SK-N-SH (cell line): ENCODE measurements around the gene CADM2. TPM values are rescaled to one million over a fixed set of nuclear protein-coding genes. Genes with fewer than 3 reads are reported as not detected.

Source experiments
- CTCF ChIA-PET: fragments of 300-600, 350-600 bp; formaldehyde crosslinking; extraction: SDS; loops from one replicate; lab custom pipeline; 2021; lab: Yijun Ruan, JAX
- POLR2A ChIA-PET: fragments of 350-600 bp; sonication (Branson Sonifier 250); formaldehyde crosslinking; extraction: SDS; loops from one replicate; lab custom pipeline; 2020; ENCODE audit warnings: antibody characterized with exemption, inconsistent platforms; lab: Yijun Ruan, JAX
- DNase-seq: peaks from one replicate; pipeline ENCODE4 v3.0.0; 2012
- H2AFZ ChIP-seq: fragments of 200-600 bp; sonication (generic); 2 replicates; pipeline ENCODE4 v1.8.1; 2016; ENCODE audit warnings: antibody characterized with exemption, mild to moderate bottlenecking, low read depth
- H3F3A ChIP-seq: fragments of 200-600 bp; sonication (generic); replicated peaks from 2 replicates; pipeline ENCODE3; 2016; ENCODE audit warnings: antibody characterized with exemption, mild to moderate bottlenecking; ENCODE audit not compliant: insufficient read depth
- H3K27ac ChIP-seq, 2 experiments: fragments of 200-500 bp in 1 of 2; fragments of 200-600 bp in 1 of 2; sonication (Bioruptor generic) in 1 of 2; sonication (generic), shearing (Covaris generic) in 1 of 2; 2 replicates each; pipeline versions ENCODE4 v1.5.1 to v1.6.1; 2014 to 2016; ENCODE audit warnings: low read depth in 2 of 2, inconsistent platforms in 1 of 2, low read length in 1 of 2, mild to moderate bottlenecking in 1 of 2, mixed read lengths in 1 of 2
- H3K27me3 ChIP-seq: fragments of 200-600 bp; sonication (generic), shearing (Covaris generic); 2 replicates; pipeline ENCODE4 v1.6.1; 2016; ENCODE audit warnings: mixed run types; ENCODE audit not compliant: insufficient read depth
- H3K36me3 ChIP-seq, 2 experiments: fragments of 200-500 bp in 1 of 2; fragments of 200-600 bp in 1 of 2; sonication (Bioruptor generic) in 1 of 2; sonication (generic) in 1 of 2; replicated peaks in 1 of 2; 2 replicates each; pipeline versions ENCODE3 to v1.5.1; 2014 to 2016; ENCODE audit warnings: low read length in 1 of 2, mild to moderate bottlenecking in 1 of 2; ENCODE audit not compliant: insufficient read depth in 2 of 2, control insufficient read depth in 1 of 2
- H3K4me1 ChIP-seq, 2 experiments: fragments of 200-500 bp in 1 of 2; fragments of 200-600 bp in 1 of 2; sonication (Bioruptor generic) in 1 of 2; sonication (generic), shearing (Covaris generic) in 1 of 2; 2 replicates each; pipeline versions ENCODE4 v1.5.1 to v1.6.1; 2014 to 2016; ENCODE audit warnings: low read depth in 1 of 2, low read length in 1 of 2, mixed run types in 1 of 2; ENCODE audit not compliant: insufficient read depth in 2 of 2, control insufficient read depth in 1 of 2
- H3K4me2 ChIP-seq: fragments of 200-600 bp; sonication (generic), shearing (Covaris generic); 2 replicates; pipeline ENCODE4 v1.6.1; 2017; ENCODE audit warnings: mixed run types
- H3K4me3 ChIP-seq, 2 experiments: fragments of 200-500 bp in 1 of 2; fragments of 200-600 bp in 1 of 2; sonication (Bioruptor generic) in 1 of 2; sonication (generic), shearing (Covaris generic) in 1 of 2; 2 replicates each; pipeline versions ENCODE4 v1.5.1 to v1.8.1; 2014 to 2016; ENCODE audit warnings: low read depth in 2 of 2, inconsistent platforms in 1 of 2, low read length in 1 of 2, mild to moderate bottlenecking in 1 of 2, mixed read lengths in 1 of 2, moderate library complexity in 1 of 2
- H3K79me2 ChIP-seq: fragments of 200-600 bp; sonication (generic); 2 replicates; pipeline ENCODE4 v1.8.1; 2017; ENCODE audit warnings: mild to moderate bottlenecking; ENCODE audit not compliant: insufficient read depth
- H3K9ac ChIP-seq: fragments of 200-600 bp; sonication (generic); 2 replicates; pipeline ENCODE4 v1.6.1; 2017; ENCODE audit warnings: mixed run types
- H3K9me2 ChIP-seq: fragments of 200-600 bp; sonication (generic); 2 replicates; pipeline ENCODE4 v1.6.1; 2017; ENCODE audit warnings: mixed run types
- H3K9me3 ChIP-seq: fragments of 200-600 bp; sonication (generic); 2 replicates; pipeline ENCODE4 v1.6.1; 2017; ENCODE audit warnings: mixed run types, mild to moderate bottlenecking, moderate library complexity
- H4K20me1 ChIP-seq: fragments of 200-600 bp; sonication (generic); 2 replicates; pipeline ENCODE4 v1.6.1; 2017; ENCODE audit warnings: mild to moderate bottlenecking, mixed run types; ENCODE audit not compliant: insufficient read depth
- CHD2 ChIP-seq: fragments of 150-350 bp; IDR thresholded peaks from 2 replicates; pipeline ENCODE4 v1.6.1; 2018; ENCODE audit warnings: low read length; ENCODE audit not compliant: partially characterized antibody
- FOXJ3 ChIP-seq: sonication (generic); formaldehyde crosslinking; IDR thresholded peaks from 2 replicates; pipeline ENCODE4 v1.5.1; 2020; ENCODE audit warnings: mild to moderate bottlenecking, missing genetic modification reagents
- FOXM1 ChIP-seq: IDR thresholded peaks from 2 replicates; pipeline ENCODE4 v1.4.0; 2012; ENCODE audit warnings: low read depth, mild to moderate bottlenecking
- GATA2 ChIP-seq: sonication (generic); formaldehyde crosslinking; IDR thresholded peaks from 2 replicates; pipeline ENCODE4 v1.5.0; 2020; ENCODE audit warnings: mild to moderate bottlenecking, missing genetic modification reagents
- MEF2A ChIP-seq: IDR thresholded peaks from 2 replicates; pipeline ENCODE4 v1.4.0; 2012; ENCODE audit warnings: low read depth, borderline replicate concordance
- MXI1 ChIP-seq: IDR thresholded peaks from 2 replicates; pipeline ENCODE4 v1.6.1; 2012; ENCODE audit warnings: mild to moderate bottlenecking, low read depth, low read length, improper control_type of control experiment
- NFIC ChIP-seq: IDR thresholded peaks from 2 replicates; pipeline ENCODE4 v1.4.0; 2012; ENCODE audit warnings: borderline replicate concordance
- NRF1 ChIP-seq: IDR thresholded peaks from 2 replicates; pipeline ENCODE4 v1.6.1; 2012; ENCODE audit warnings: low read depth, mild to moderate bottlenecking, low read length
- POLR2AphosphoS5 ChIP-seq: IDR thresholded peaks from 2 replicates; pipeline ENCODE4 v1.6.1; 2012; ENCODE audit warnings: low read depth, low read length
- RCOR1 ChIP-seq: fragments of 150-350 bp; IDR thresholded peaks from 2 replicates; pipeline ENCODE4 v1.6.1; 2017; ENCODE audit warnings: antibody characterized with exemption, low read length
- RFX5 ChIP-seq: IDR thresholded peaks from 2 replicates; pipeline ENCODE4 v1.6.1; 2012; ENCODE audit warnings: mild to moderate bottlenecking, improper control_type of control experiment, low read length
- SMC3 ChIP-seq: IDR thresholded peaks from 2 replicates; pipeline ENCODE4 v1.6.1; 2012; ENCODE audit warnings: low read depth, low read length, improper control_type of control experiment
- TAF1 ChIP-seq: IDR thresholded peaks from 2 replicates; pipeline ENCODE4 v1.6.1; 2012; ENCODE audit warnings: low read depth, mild to moderate bottlenecking, low read length, moderate library complexity, borderline replicate concordance
- TCF12 ChIP-seq: IDR thresholded peaks from 2 replicates; pipeline ENCODE4 v1.4.0; 2012
- YY1 ChIP-seq: IDR thresholded peaks from 2 replicates; pipeline ENCODE4 v1.4.0; 2012; ENCODE audit warnings: low read depth, mild to moderate bottlenecking
- WGBS: methylation state at CpG from one replicate; pipeline ENCODE4 v1.1.6; 2017; ENCODE audit warnings: low lambda C conversion rate; 5-methylcytosine and 5-hydroxymethylcytosine counted together
- polyA plus RNA-seq, 3 experiments: library from polyadenylated mRNA; depleted of rRNA; stranded (reverse); fragments of >200 nt; gene quantifications; 2 replicates each; pipeline ENCODE4 v1.2.3, GENCODE V29; 2012
- TF ChIP-seq, protein P1 (sequence below): fragments of 150-350 bp; IDR thresholded peaks from 2 replicates; pipeline ENCODE4 v1.6.1; 2016; ENCODE audit warnings: mild to moderate bottlenecking, low read depth, low read length
- TF ChIP-seq, protein P2 (sequence below): fragments of 150-350 bp; IDR thresholded peaks from 2 replicates; pipeline ENCODE4 v1.6.1; 2017; ENCODE audit warnings: antibody characterized with exemption, low read length, low read depth, borderline replicate concordance
- TF ChIP-seq, protein P3 (sequence below): IDR thresholded peaks from 2 replicates; pipeline ENCODE4; 2012
- TF ChIP-seq, protein P4 (sequence below): IDR thresholded peaks from 2 replicates; pipeline ENCODE4 v1.4.0; 2012; ENCODE audit warnings: low read depth, borderline replicate concordance

CADM2 gene
- polyA plus RNA-seq, 1 of the 3 experiments (the other 2 are of a cell fraction), result 0.46 TPM

DNA sequence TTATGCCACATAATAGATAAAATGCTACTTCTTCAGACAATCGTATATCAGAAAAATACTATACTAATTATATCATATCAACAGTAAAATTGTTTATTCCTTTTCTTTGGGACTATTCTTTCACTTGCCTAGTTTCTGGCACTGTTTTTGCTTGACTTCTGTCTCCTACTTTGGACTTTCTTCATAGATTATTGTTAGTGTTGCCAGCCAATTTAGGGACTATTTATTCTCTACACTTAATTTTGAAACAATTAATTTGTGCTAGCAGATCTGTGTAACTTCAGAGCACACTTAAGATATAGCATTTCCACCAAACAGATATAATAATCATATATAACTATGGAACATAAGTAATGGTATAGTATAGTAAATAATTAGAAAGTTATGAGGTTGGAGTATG lies 305.6 kb downstream of the CADM2 start:
- Histone ChIP-seq H2AFZ (no peak overlapping the region), H3K4me3 (no peak overlapping the region), H3K4me2 (no peak overlapping the region), H3K27ac (no peak overlapping the region), H3K27me3 (no peaks in the 10 kb centered on the region), H3K9ac (no peak overlapping the region), H3K36me3 (no peaks in the 10 kb centered on the region), H4K20me1 (no peaks in the 10 kb centered on the region), H3K9me2 (no peaks in the 10 kb centered on the region), H3K79me2 (no peaks in the 10 kb centered on the region), H3K4me1 (no peaks in the 10 kb centered on the region), H3K9me3 (no peaks in the 10 kb centered on the region), H3F3A (no peaks in the 10 kb centered on the region)
- CTCF ChIA-PET, result no interaction called here
- TF ChIP-seq TCF12 (no peak), GATA2 (CRISPR knock-in tag) (no peak), RFX5 (no peak), NFIC (no peak), FOXJ3 (CRISPR knock-in tag) (no peak), TAF1 (no peak), SMC3 (no peak), POLR2AphosphoS5 (no peak), RCOR1 (no peak), CHD2 (no peak), MXI1 (no peak), NRF1 (no peak), MEF2A (no peak), YY1 (no peak), FOXM1 (no peak)
- TF ChIP-seq, protein P1, sequence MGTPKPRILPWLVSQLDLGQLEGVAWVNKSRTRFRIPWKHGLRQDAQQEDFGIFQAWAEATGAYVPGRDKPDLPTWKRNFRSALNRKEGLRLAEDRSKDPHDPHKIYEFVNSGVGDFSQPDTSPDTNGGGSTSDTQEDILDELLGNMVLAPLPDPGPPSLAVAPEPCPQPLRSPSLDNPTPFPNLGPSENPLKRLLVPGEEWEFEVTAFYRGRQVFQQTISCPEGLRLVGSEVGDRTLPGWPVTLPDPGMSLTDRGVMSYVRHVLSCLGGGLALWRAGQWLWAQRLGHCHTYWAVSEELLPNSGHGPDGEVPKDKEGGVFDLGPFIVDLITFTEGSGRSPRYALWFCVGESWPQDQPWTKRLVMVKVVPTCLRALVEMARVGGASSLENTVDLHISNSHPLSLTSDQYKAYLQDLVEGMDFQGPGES, result no peak
- TF ChIP-seq, protein P2, sequence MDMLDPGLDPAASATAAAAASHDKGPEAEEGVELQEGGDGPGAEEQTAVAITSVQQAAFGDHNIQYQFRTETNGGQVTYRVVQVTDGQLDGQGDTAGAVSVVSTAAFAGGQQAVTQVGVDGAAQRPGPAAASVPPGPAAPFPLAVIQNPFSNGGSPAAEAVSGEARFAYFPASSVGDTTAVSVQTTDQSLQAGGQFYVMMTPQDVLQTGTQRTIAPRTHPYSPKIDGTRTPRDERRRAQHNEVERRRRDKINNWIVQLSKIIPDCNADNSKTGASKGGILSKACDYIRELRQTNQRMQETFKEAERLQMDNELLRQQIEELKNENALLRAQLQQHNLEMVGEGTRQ, result no peak
- TF ChIP-seq, protein P3, sequence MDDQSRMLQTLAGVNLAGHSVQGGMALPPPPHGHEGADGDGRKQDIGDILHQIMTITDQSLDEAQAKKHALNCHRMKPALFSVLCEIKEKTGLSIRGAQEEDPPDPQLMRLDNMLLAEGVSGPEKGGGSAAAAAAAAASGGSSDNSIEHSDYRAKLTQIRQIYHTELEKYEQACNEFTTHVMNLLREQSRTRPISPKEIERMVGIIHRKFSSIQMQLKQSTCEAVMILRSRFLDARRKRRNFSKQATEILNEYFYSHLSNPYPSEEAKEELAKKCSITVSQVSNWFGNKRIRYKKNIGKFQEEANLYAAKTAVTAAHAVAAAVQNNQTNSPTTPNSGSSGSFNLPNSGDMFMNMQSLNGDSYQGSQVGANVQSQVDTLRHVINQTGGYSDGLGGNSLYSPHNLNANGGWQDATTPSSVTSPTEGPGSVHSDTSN, result no peak
- TF ChIP-seq, protein P4, sequence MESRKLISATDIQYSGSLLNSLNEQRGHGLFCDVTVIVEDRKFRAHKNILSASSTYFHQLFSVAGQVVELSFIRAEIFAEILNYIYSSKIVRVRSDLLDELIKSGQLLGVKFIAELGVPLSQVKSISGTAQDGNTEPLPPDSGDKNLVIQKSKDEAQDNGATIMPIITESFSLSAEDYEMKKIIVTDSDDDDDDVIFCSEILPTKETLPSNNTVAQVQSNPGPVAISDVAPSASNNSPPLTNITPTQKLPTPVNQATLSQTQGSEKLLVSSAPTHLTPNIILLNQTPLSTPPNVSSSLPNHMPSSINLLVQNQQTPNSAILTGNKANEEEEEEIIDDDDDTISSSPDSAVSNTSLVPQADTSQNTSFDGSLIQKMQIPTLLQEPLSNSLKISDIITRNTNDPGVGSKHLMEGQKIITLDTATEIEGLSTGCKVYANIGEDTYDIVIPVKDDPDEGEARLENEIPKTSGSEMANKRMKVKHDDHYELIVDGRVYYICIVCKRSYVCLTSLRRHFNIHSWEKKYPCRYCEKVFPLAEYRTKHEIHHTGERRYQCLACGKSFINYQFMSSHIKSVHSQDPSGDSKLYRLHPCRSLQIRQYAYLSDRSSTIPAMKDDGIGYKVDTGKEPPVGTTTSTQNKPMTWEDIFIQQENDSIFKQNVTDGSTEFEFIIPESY, result no peak
- POLR2A ChIA-PET, result no interaction called here
- no peak for DNase-seq
- 10% methylated on average over 1 of the region's 1 CpG for WGBS
